Psoas muscle (tissue), 8 donors: ENCODE data around the gene HAUS2. TPM values are rescaled to one million over a fixed set of nuclear protein-coding genes. Genes with fewer than 3 reads are reported as not detected.
"Not testable (repeated sequence)": the region's sequence is repeated elsewhere in the genome, so short reads cannot be mapped to it uniquely, and the experiment has no call there.

ENCODE experiments used
- ATAC-seq, 4 donors: fragments of 200-7000 bp; cut with Tn5 transposase; one replicate each; pipeline ENCODE4 v1.9.1; 2020; ENCODE audit warnings: moderate library complexity in 3 of 4, mild to moderate bottlenecking in 2 of 4
- DNase-seq, 2 donors: peaks; one replicate each; pipeline ENCODE4 v3.0.0-alpha.2; 2020
- H3K27ac ChIP-seq: fragments of 200-600 bp; one replicate; pipeline ENCODE4 v1.8.0; 2022
- H3K27me3 ChIP-seq, 3 donors: fragments of 200-600 bp in 1 of 3; one replicate each; pipeline versions ENCODE4 v1.6.1 to v1.8.0; 2013 to 2022; ENCODE audit warnings: low read length in 2 of 3, mild to moderate bottlenecking in 2 of 3, moderate library complexity in 1 of 3; ENCODE audit not compliant: insufficient read depth in 3 of 3
- H3K36me3 ChIP-seq, 2 donors: fragments of 200-600 bp in 1 of 2; one replicate each; pipeline versions ENCODE4 v1.6.1 to v1.8.0; 2013 to 2022; ENCODE audit warnings: low read depth in 1 of 2, mild to moderate bottlenecking in 1 of 2, moderate library complexity in 1 of 2; ENCODE audit not compliant: insufficient read depth in 1 of 2
- H3K4me1 ChIP-seq: fragments of 200-600 bp; one replicate; pipeline ENCODE4 v1.8.0; 2022
- H3K4me3 ChIP-seq: fragments of 200-600 bp; one replicate; pipeline ENCODE4 v1.8.0; 2022; ENCODE audit warnings: mild to moderate bottlenecking
- H3K9me3 ChIP-seq: fragments of 200-600 bp; one replicate; pipeline ENCODE4 v1.8.0; 2022
- WGBS, 3 donors: extraction: QIAGEN DNeasy Blood & Tissue Kit; methylation state at CpG; one replicate each; pipeline versions ENCODE4 v1.1.6 to v1.1.7; 2013; 5-methylcytosine and 5-hydroxymethylcytosine counted together
- intact Hi-C, 2 donors: fragments of 100-400 bp; cut with DNase I; formaldehyde crosslinking; loops; one replicate each; pipeline versions ENCODE4 v1.11.0 to v1.14.2; 2022
- polyA plus RNA-seq, 3 donors: library from polyadenylated mRNA; stranded (reverse); fragments of 200-250 nt; gene quantifications; one replicate each; pipeline ENCODE4 v1.2.3, GENCODE V29; 2013
- total RNA-seq, 4 donors: library from RNA; stranded (reverse); fragmentation: NEBNext Ultra II Directional in 2 of 4; extraction: Animal tissue kit (Norgen Biotek cat#: 25700) in 2 of 4; gene quantifications; one replicate each; pipeline versions ENCODE4 v1.2.1 to v1.2.4, GENCODE V29; 2021 to 2023
- TF ChIP-seq, protein P1 (sequence below): fragments of 200-600 bp; IDR thresholded peaks from one replicate; pipeline ENCODE4 v1.8.0; 2022; ENCODE audit warnings: antibody characterized with exemption
- donor health status: healthy with polysubstance abuse.
- donor health status: DM: no; HTN: no; CAD: no; lungs with moderate emphysema.
- donor health status: Bipolar disorder and iron deficiency.
- donor health status: healthy.
- donor health status: DM: yes; HTN: yes; CAD: no.
- donor health status: DM: no; HTN: no; CAD: no.
- donor health status: DM: no; HTN: no; CAD: no.
- donor health status: DM: yes; HTN: yes; CAD: no.

Gene HAUS2
- total and polyA plus RNA-seq, 7 donors = 9.1 to 17.3 (median 11.3) TPM

DNA sequence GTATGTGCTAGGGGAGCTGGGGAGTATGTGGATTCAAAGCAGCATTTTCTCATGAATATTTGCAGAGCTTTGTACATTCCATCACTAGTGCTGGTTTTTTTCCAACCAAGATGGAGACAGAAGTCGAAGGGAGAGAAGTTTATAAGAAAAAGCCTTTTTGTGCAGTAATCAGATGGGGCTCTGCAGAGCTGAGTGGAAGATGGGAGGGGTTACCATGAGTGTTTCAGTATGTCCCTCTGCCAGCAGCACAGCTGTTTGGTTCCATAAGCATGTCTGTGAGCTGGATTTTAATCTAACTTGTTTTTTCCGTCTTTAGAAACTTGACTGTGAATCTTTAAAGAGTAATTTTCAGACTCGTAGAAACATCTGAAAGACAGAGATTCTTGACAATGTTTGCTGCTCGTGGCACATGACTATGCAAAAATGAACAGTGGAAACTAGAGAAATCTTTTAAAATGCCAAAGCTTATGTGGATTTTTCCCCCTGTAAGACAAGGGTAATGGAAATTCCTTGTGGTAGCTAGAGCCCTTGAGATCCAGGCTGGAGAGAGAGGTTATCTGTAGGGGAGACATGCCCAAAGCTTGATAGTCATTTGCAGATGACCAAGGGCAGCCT lies 47.1 kb downstream of the HAUS2 start:
- TF ChIP-seq, protein P1, sequence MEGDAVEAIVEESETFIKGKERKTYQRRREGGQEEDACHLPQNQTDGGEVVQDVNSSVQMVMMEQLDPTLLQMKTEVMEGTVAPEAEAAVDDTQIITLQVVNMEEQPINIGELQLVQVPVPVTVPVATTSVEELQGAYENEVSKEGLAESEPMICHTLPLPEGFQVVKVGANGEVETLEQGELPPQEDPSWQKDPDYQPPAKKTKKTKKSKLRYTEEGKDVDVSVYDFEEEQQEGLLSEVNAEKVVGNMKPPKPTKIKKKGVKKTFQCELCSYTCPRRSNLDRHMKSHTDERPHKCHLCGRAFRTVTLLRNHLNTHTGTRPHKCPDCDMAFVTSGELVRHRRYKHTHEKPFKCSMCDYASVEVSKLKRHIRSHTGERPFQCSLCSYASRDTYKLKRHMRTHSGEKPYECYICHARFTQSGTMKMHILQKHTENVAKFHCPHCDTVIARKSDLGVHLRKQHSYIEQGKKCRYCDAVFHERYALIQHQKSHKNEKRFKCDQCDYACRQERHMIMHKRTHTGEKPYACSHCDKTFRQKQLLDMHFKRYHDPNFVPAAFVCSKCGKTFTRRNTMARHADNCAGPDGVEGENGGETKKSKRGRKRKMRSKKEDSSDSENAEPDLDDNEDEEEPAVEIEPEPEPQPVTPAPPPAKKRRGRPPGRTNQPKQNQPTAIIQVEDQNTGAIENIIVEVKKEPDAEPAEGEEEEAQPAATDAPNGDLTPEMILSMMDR = no peak
- Histone ChIP-seq H3K27me3 (no peaks in the 10 kb centered on the region), H3K27ac (no peak overlapping the region), H3K36me3 (peaks cover 0 to 2% of the 10 kb centered on the region in 2 donors), H3K9me3 (no peaks in the 10 kb centered on the region), H3K4me3 (no peak overlapping the region), H3K4me1 (peaks cover 16% of the 10 kb centered on the region)
- intact Hi-C loops = no loop called here
- 35 to 49% (median 36%) methylated on average over 4 of the region's 4 CpGs for WGBS, 3 donors
- ATAC-seq = no peak
- no peak for DNase-seq

DNA sequence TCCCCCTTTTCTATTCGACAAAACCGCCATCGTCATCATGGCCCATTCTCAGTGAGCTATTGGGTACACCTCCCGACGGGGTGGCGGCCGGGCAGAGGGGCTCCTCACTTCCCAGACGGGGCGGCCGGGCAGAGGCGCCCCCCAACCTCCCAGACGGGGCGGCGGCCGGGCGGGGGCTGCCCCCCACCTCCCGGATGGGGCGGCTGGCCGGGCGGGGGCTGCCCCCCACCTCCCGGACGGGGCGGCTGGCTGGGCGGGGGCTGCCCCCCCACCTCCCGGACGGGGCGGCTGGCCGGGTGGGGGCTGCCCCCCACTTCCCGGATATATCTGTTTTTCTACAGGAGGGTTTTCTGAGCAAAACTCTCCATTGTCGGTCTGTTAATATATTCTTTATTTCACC lies 52.7 kb downstream of the HAUS2 start:
- WGBS, 3 donors = 96 to 97% (median 97%) methylated on average over 24 to 30 of the region's 30 CpGs
- ATAC-seq, DNase-seq, H3K27ac ChIP-seq, H3K27me3 ChIP-seq, intact Hi-C loops, H3K4me3 ChIP-seq, H3K9me3 ChIP-seq, H3K36me3 ChIP-seq: not testable (repeated sequence)
- peaks cover 18% of the 10 kb centered on the region for H3K4me1 ChIP-seq

DNA sequence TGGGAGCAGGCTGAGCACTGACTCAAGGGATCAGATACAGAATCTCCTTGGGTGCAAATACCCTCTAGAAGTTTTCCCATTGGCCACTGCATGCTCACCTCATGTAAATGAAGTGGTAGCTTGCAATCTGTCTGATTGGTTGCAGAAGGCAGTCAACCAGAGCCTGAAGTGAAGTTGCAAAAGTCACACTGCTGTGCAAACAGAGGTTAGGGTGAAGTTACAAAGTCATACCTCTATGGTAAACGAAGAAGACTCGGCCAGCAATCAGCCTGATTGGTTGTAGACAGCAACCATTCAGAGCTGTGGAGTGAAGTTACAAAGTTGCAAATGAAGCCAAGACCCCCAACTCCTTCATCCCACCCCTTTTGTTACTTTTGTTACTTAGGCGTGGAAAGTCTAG lies 53.9 kb downstream of the HAUS2 start:
- WGBS, 3 donors = 92 to 95% (median 92%) methylated on average over 3 of the region's 3 CpGs
- H3K4me3 ChIP-seq = no peak overlapping the region
- peaks cover 0 to 2% of the 10 kb centered on the region in 2 donors for H3K36me3 ChIP-seq
- H3K4me1 ChIP-seq = peaks cover 21% of the 10 kb centered on the region
- ATAC-seq = no peak
- no peaks in the 10 kb centered on the region for H3K27me3 ChIP-seq
- no peak for DNase-seq
- intact Hi-C loops = no loop called here
- no peak overlapping the region for H3K27ac ChIP-seq
- TF ChIP-seq, protein P1 = no peak
- H3K9me3 ChIP-seq = no peaks in the 10 kb centered on the region

DNA sequence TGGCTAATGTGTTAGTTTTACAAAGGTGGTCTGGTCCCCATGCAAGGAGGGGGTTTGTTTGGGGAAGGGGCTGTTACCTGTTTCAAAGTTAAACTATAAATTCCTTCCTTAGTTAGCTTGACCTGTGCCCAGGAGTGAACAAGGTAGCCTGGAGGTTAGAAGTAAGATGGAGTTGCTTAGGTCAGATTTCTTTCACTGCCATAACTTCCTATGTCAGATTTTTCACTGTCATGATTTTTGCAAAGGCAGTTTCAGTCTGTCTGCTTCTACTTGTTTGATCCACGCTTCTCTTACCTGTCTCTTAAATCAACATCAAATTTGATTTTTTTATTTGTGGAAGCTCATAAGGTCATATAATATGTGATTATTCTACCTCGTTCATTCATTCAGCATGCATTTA lies 55.3 kb downstream of the HAUS2 start:
- no peaks in the 10 kb centered on the region for H3K9me3 ChIP-seq
- DNase-seq (no peak), ATAC-seq (no peak)
- intact Hi-C loops = no loop called here
- no peaks in the 10 kb centered on the region for H3K27me3 ChIP-seq
- TF ChIP-seq, protein P1 = no peak
- WGBS, 3 donors = 93% methylated on average over 2 of the region's 2 CpGs
- no peak overlapping the region for H3K4me3 ChIP-seq
- peaks cover 0 to 2% of the 10 kb centered on the region in 2 donors for H3K36me3 ChIP-seq
- H3K4me1 ChIP-seq = peaks cover 30% of the 10 kb centered on the region
- H3K27ac ChIP-seq = no peak overlapping the region

DNA sequence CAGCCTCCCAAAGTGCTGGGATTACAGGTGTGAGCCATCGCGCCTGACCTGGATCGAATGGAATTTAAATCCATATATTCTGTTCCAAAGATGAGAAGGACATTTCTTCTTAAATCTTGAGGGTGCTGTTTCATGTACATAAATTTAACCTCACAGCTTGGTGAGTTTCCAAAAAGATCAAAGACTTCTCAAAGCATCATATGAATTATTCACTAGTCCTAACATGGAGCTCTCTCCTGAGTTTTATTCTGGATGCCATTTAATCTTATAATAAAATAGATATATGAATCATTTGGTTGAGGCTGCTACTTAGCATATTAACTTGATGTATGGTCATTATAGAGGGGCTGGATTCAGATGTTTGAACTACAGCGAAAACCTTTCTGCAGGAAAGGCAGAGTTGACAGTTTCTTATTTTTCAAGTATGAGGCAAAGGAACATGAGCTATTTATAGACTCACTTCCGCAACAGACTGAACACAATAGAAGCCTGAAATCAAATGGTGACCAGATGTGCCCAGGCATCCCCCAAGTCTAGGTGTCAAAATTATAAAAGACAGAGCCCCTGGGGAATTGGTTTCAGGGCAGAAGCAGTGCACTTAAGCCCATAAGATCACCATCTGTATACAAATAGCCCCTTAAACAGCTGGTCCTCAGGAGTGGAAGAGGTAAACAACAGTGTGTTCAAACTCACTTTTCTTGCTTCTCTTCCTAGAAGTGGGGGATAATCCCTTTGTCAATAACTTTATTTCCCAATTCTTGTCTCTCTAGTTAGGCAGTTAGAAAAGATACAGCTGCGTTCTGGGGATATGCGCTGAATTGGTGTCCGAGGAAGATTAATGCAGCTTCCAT lies 56.5 kb downstream of the HAUS2 start:
- Histone ChIP-seq H3K27me3 (no peaks in the 10 kb centered on the region), H3K4me1 (peaks cover 30% of the 10 kb centered on the region), H3K4me3 (no peak overlapping the region), H3K9me3 (no peaks in the 10 kb centered on the region), H3K36me3 (no peaks in the 10 kb centered on the region), H3K27ac (peak overlapping the region; percentile 21)
- ATAC-seq (peak in 2 of 4 donors; percentile 56 to 64), DNase-seq (no peak)
- TF ChIP-seq, protein P1 = no peak
- 54 to 63% (median 60%) methylated on average over 8 of the region's 8 CpGs for WGBS, 3 donors
- intact Hi-C loops = no loop called here
